HG02943 (cell line): ENCODE data around the gene ETV1.

ENCODE experiments used
- ATAC-seq: cut with Tn5 transposase; IDR thresholded peaks from one replicate; pipeline ENCODE4 v1.9.1; 2021; ENCODE audit warnings: mild to moderate bottlenecking, low read depth, moderate library complexity; ENCODE audit not compliant: unreplicated experiment

Gene ETV1

DNA sequence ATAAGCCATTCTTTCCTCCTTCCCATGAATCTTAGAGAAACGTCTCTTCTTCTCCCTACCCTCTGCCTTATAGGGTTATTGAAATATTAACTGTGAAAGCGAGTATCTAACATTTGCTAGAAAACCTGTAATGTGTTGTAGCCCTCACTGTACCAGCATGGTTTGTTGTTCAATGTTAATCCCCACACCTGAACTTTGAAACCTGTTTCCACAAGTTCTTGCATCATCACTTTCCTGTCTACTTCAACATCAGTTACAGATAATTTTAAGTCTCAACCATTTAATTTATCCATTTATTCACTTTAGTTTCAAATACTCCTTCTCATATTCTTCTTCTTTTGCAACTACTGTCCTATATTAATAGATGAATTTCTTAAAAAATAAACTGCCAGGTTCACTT is 148.2 kb downstream of the ETV1 start:
- ATAC-seq: no peak
